SH-SY5Y (cell line): ENCODE results near the gene GTF2I.
A peak's percentile ranks its signal among the peaks of the same experiment; 100 is the strongest.

Source experiments
- GATA2 ChIP-seq: IDR thresholded peaks from 2 replicates; pipeline ENCODE4 v1.6.1; 2011; ENCODE audit warnings: mild to moderate bottlenecking, low read depth, low read length
- GATA3 ChIP-seq: IDR thresholded peaks from 2 replicates; pipeline ENCODE4 v1.6.1; 2011; ENCODE audit warnings: low read depth, mild to moderate bottlenecking, low read length, moderate library complexity

The GTF2I gene

DNA sequence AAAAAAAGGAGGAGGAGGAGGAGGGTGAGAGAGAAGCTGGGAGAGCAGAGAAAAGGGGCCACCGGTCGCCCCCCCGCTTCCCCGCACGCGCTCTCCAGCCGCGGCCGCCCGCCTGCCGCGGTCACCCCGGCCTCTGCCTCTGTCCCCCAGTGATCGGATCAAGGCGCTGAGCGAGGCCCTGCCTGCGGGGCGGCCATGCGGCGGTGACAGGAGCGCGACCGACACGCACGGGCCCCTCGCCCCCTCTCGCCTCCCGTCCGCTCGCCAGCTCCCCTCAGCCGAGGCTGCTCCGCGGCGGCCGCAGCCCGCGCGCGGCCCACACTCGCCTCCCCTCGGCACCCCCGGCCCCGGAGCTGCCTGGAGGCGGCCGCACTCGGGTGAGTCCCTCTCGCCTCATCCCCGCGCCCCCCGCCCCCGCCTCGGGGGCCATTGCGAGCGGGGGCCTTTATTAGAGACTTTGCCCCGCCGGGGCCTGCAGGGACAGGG lies at the start of gene GTF2I:
Gene GTF2I, plus strand, starts transcription at position 27 of the 486 bp plus-strand sequence. CDS start 31,411 bp downstream, outside the sequence.
- no peak for TF ChIP-seq GATA3
- peak; percentile 22; the same call in 1 of the 2 replicates for TF ChIP-seq GATA2

DNA sequence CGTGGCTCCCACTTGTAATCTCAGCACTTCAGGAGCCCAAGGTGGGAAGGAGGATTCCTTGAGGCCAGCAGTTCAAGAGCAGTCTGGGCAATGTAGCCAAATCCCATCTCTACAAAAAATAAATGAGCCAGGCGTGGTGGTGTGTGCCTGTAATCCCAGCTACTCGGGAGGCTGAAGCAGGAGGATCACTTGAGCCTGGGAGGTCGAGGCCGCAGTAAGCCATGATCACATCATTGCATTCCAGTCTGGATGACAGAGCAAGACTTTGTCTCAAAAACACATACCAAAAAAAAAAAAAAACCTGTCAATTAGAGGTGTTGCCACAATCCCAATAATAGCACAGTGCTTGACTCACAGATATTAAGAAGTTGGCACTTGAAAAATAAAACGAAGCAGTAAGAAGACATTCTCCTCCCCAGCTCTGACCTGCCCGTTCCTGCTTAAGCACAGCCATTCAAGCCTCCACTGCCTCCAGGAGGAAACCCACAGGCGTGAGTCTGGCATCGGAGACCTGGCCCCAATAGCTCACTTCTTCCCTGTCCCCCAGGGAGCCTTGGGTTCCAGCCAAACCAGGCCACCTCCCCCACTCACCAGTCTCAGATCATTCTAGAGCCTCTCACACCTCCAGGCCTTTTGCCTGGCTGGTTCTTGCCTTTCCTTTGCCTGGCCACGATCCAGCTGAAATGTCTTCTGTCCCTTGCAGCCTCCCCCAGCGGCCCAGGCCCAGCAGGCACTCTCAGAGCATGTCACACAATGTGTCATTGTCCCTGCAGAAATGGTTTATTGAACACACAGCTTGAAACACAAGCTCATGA lies 45.3 kb upstream of the GTF2I start:
- TF ChIP-seq GATA2 (no peak), GATA3 (no peak)

DNA sequence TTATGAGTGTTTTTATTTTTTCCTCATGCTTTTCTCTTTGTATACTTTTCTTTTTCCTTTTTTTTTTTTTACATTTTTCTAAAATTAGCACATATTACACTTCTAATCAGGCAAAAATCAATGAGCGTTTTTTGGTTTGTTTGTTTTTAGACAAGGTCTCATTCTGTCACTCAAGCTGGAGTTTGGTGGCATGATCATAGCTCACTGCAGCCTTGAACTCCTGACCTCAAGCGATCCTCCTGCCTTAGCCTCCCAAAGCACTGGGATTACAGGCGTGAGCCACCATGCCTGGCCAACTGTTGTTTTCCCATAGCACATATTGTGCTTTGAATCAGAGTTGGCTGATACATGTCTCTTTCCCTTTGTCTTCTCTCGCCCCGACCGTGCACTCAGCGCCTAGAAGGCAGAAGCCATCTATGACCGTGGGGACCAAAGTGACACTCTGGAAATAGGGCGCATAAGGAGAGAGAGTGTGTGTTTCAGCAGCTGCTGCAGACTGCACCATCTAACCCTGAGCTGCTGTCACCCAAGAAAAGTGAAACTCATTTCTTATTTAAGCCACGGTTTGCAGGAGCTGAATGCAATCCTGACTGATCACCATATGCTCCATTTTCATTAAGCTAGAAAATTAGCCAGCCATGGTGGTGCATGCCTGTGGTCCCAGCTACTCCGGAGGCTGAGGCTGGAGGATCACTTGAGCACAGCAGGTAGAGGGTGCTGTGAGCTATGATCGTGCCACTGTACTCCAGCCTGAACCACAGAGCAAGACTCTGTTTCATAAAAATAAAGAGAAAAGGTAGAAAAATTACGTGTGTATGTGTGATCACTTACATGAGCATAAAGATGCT lies 41.4 kb upstream of the GTF2I start:
- TF ChIP-seq GATA2 (no peak), GATA3 (no peak)

DNA sequence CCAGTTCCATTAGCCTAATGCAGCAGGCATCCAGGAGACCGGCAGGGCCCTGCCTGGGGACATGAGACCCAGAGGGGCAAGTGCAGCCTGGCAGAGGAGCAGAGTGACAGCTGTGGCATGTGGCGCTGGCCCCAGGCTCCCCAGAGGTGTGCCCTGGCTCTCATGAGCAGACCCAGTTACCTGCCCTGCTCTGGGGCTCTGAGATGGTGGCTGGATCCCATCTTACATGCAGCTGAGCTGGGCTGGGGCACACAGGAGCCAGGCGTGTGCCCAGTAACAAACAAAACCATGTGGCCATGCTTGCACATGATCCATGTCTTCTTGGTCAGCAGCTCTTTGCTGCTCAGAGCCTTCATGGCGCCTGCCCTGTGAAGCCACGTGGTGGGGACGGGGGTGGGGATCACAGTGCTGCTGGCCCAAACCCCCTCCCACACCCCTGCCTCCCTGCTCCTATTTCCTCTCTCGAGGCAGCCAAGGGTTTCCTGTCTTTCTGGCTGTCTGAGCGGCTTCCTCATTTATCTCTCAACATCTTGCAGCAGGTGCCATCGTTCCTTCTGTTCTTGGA lies 40.3 kb upstream of the GTF2I start:
- no peak for TF ChIP-seq GATA3
- TF ChIP-seq GATA2: no peak

DNA sequence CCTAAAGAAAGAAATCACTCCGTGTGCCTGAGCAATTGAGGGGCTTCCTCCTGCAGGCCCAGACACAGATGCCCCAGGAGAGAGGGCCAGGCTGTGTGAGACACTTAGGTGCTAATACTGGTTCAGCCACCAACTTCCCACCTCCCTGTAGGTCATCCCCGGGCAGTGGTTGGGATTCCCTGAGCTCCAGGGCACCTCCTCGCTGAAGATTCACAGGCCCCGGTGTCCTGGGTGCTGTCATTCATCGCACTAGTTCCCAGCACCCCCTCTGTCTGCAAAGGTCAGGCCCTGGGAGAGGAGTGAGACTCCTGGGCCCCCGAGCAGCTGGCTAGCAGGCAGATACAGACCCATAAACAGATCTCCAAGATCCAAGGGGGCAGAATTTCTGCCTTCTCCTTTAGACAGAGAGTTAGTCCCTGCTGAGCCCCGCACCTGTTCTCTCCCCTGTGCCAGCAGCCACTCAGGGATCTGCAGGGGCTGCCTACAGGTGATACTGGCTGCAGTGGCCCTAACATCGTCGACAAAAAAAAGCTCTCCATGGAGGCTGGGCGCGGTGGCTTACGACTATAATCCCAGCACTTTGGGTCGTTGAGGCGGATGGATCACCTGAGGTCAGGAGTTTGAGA lies 38.2 kb upstream of the GTF2I start:
- TF ChIP-seq GATA3 (no peak), GATA2 (no peak)

DNA sequence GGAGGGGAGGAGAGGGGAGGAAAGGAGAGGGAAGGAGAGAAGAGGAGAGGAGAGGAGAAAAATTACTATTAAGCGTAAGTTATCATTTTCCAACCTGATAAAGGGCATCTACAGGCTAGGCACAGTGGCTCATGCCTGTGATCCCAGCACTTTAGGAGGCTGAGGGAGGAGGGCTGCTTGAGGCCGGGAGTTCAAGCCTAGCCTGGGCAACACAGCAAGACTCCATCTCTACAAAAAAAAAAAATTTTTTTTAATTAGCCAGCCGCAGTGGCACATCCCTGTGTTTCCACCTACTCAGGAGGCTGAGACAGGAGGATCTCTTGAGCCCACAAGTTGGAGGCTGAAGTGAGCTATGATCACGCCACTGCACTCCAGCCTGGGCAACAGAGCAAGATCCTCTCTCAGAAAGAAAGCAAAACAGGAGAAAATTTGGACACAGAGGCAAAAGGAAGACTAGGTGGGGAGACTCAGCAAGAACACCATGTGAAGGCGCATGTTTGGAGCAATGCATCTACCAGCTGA lies 35.2 kb upstream of the GTF2I start:
- no peak for TF ChIP-seq GATA3
- TF ChIP-seq GATA2: no peak

DNA sequence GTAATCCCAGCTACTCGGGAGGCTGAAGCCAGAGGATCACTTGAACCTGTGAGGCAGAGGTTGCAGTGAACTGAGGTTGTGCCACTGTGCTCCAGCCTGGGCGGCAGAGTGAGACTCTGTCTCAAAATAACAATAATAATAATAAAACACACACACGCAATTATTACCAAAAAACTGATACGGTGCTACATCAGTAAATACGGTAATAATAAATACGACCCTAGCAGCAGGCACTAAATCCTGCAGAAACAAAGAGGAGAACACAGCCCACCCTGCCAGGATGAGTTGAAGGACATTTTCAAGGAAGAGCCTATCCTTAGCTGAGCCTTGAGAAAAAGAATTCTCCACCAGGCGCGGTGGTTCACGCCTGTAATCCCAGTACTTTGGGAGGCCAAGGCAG lies 34.4 kb upstream of the GTF2I start:
- TF ChIP-seq GATA3: no peak
- TF ChIP-seq GATA2: no peak

DNA sequence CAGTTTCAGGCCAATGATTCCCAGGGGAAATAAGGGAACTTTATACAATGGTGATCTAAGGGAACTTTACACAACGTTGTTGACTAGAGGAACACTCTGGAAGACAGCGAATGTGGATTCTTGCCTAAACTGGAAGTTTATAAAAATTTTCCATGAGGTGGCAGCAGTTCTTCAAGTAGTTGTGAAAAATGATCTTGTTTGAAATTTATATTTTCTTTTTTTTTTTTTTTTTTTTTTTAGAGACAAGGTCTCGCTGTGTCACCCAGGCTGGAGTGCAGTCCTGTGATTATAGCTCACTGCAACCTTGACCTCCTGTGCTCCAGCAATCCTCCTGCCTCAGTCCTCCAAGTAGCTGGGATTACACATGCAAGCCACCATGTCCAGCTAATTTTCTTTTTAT lies 32.1 kb upstream of the GTF2I start:
- TF ChIP-seq GATA2 (no peak), GATA3 (no peak)

DNA sequence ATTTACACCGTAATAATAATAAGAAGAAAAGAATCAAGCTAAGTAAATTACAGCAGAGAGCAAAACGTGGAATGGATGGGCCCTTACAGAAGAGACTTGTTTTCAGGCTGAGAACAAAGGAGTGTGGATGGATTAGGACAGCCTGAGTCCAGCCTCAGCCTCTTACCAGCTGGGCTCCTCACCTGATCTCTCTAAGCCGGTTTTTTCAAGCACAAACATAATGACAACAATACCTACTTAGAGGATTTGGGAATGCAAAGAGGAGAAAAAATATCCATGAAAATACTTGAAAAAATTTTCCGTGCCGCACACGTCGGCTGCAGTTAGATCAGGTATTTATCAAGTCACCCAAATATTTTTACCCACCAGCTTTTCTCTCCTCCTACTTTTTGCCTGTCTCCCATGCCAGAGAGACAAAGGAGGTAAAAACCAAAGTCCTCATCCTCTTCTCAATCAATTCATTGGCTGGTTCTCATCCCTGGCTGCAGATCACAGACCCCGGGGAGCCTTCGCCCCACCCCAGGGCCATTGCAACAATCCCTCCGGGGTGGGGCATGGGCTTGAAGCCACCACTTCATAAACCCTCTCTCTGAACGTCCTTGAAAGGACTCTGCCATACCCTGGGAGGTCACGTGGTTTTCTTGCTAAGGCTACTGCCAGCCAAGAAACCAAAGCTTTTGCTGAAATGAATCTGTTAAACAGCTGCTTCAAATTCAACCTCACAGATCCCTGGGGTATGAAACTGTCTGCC lies 29.7 kb upstream of the GTF2I start:
- TF ChIP-seq GATA2 (no peak), GATA3 (no peak)

DNA sequence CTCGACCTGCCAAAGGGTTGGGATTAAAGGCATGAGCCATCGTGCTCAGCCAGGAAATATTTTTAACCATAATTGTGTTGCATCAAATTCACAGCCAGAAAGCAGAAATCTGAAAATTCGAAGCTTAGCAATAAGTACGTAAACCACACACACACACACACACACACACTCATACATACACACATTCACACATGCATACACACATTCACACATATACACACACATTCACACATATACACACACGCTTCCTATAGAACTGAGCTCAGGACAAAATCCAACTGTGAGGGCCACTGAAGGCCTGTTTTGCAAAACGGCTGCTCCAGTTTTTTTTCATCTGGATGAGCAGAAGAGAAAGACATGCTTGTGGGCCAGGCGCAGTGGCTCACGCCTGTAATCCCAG lies 25.0 kb upstream of the GTF2I start:
- TF ChIP-seq GATA2 (no peak), GATA3 (no peak)

DNA sequence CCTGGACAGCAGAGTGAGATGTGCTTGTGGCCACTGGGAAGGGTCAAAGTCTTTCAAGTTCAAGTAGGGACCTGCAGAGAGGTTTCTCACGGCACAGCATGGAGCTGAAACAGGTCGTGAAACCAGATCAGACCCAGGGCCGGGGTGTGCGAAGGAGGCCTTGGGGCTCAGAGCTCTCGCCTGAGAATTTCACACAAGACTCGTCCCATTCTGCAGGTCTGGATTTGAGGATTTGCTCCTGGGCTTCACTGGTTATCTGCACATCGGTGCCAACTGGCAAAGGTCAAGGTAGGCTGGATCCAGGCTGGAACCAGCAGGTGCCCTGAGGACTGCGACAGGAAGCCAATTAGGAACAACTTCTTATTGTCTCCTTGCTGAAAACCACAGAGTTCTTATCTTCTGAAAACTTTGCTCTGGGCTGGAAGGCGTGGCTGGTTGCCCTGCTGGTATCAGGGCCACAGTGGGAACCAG lies 24.0 kb upstream of the GTF2I start:
- TF ChIP-seq GATA2 (no peak), GATA3 (no peak)

DNA sequence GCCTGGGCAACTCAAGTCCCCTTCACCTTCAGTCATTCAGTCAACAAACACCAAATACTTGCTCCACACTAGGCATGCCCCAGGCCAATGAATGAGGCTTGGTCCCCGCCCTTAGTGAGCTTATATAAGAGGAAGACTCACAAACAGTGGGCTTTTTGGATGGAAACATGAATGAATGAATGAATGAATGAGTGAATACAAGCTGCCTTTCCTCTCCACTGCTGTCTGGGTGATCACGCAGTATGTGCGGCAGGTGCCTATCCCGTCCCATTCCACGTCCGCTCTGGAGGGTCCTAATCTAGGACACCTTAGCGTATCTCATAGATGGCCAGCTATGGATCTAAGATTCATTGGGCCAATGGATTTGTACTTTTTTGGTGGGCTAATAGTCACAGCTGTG lies 19.8 kb upstream of the GTF2I start:
- TF ChIP-seq GATA2 (no peak), GATA3 (no peak)

DNA sequence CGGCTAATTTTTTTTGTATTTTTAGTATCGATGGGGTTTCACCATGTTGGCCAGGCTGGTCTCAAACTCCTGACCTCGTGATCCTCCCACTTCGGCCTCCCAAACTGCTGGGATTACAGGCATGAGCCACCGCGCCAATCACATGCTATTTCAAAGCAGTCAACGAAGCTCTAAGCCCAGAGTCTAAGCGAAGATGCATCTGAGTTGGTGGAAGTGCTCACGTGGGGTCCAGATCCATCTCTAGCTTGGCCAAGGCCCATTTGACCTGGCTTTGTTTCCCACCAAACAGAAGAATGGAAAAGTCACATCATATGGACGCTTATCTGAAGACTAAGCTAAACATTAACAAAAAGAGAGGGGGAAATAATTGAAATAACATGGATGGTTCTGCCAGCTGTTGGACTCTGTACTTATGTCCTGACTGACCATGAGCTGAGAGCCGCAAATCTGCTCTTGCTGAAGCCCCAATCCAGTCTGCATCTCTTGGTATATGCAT lies 3.8 kb upstream of the GTF2I start:
- no peak for TF ChIP-seq GATA3
- TF ChIP-seq GATA2: no peak
